ENCODE data around the gene CNTLN. TPM values are rescaled to one million over a fixed set of nuclear protein-coding genes. Genes with fewer than 3 reads are reported as not detected.

The CNTLN gene
- total RNA-seq, 1 donor from 2014 or later = 10.1 TPM

- Mint-ChIP-seq H3K4me3 (no peak overlapping the region), H3K9me3 (no peaks in the 10 kb centered on the region), H3K36me3 (no peaks in the 10 kb centered on the region), H3K27me3 (ENCODE audit: insufficient read depth, low read depth) (no peaks in the 10 kb centered on the region), H3K4me1 (no peaks in the 10 kb centered on the region), H3K27ac (no peak overlapping the region)
- Histone ChIP-seq H3K4me3 (no peak overlapping the region), H3K36me3 (no peaks in the 10 kb centered on the region), H3K9me3 (ENCODE audit: low read depth) (no peaks in the 10 kb centered on the region), H3K79me2 (ENCODE audit: low read depth) (no peaks in the 10 kb centered on the region), H3K27me3 (no peaks in the 10 kb centered on the region), H3K27ac (no peak overlapping the region), H2AFZ (replicated peaks) (no peak overlapping the region), H3F3A (ENCODE audit: low read depth) (no peaks in the 10 kb centered on the region), H3K4me2 (no peak overlapping the region), H3K9ac (no peak overlapping the region), H4K20me1 (ENCODE audit: low read depth) (no peaks in the 10 kb centered on the region), H3K4me1 (no peaks in the 10 kb centered on the region)
- TF ChIP-seq CTCF (IDR thresholded peaks at IDR 0.05) (no peak), EZH2 (IDR thresholded peaks at IDR 0.05) (no peak), EZH2phosphoT487 (IDR thresholded peaks at IDR 0.05) (no peak)
- no peak for DNase-seq (ENCODE audit: low spot score)
These were observed 352.6 kb downstream of the CNTLN start for GRCh38 chr9:17487467-17487866.

GRCh38 chr9:17488662-17489061, 353.8 kb downstream of the CNTLN start:
- Histone ChIP-seq H4K20me1 (ENCODE audit: low read depth) (no peaks in the 10 kb centered on the region), H3K4me2 (no peak overlapping the region), H3K27ac (no peak overlapping the region), H3K4me3 (no peak overlapping the region), H3K9me3 (ENCODE audit: low read depth) (no peaks in the 10 kb centered on the region), H3F3A (ENCODE audit: low read depth) (no peaks in the 10 kb centered on the region), H3K27me3 (no peaks in the 10 kb centered on the region), H3K36me3 (no peaks in the 10 kb centered on the region), H2AFZ (replicated peaks) (no peak overlapping the region), H3K79me2 (ENCODE audit: low read depth) (no peaks in the 10 kb centered on the region), H3K9ac (no peak overlapping the region), H3K4me1 (no peaks in the 10 kb centered on the region)
- no peak overlapping the region for H3K27ac Mint-ChIP-seq
- no peak for DNase-seq (ENCODE audit: low spot score)
- H3K4me3 Mint-ChIP-seq = no peak overlapping the region
- no peaks in the 10 kb centered on the region for H3K36me3 Mint-ChIP-seq
- H3K27me3 Mint-ChIP-seq (ENCODE audit: insufficient read depth, low read depth) = no peaks in the 10 kb centered on the region
- no peaks in the 10 kb centered on the region for H3K9me3 Mint-ChIP-seq
- TF ChIP-seq CTCF (IDR thresholded peaks at IDR 0.05) = no peak
- H3K4me1 Mint-ChIP-seq = no peaks in the 10 kb centered on the region

- no peaks in the 10 kb centered on the region for H3F3A ChIP-seq (ENCODE audit: low read depth)
- no peaks in the 10 kb centered on the region for H3K4me1 ChIP-seq
- no peaks in the 10 kb centered on the region for H3K36me3 Mint-ChIP-seq
- H4K20me1 ChIP-seq (ENCODE audit: low read depth) = no peaks in the 10 kb centered on the region
- H3K27ac Mint-ChIP-seq = no peak overlapping the region
- H3K9ac ChIP-seq = no peak overlapping the region
- H3K27me3 Mint-ChIP-seq (ENCODE audit: insufficient read depth, low read depth) = no peaks in the 10 kb centered on the region
- H3K4me2 ChIP-seq = no peak overlapping the region
- no peaks in the 10 kb centered on the region for H3K79me2 ChIP-seq (ENCODE audit: low read depth)
- no peaks in the 10 kb centered on the region for H3K4me1 Mint-ChIP-seq
- no peak overlapping the region for H3K4me3 Mint-ChIP-seq
- no peak overlapping the region for H3K27ac ChIP-seq
- H3K4me3 ChIP-seq = no peak overlapping the region
- H2AFZ ChIP-seq (replicated peaks) = no peak overlapping the region
- H3K9me3 Mint-ChIP-seq = no peaks in the 10 kb centered on the region
- no peaks in the 10 kb centered on the region for H3K9me3 ChIP-seq (ENCODE audit: low read depth)
- H3K36me3 ChIP-seq = no peaks in the 10 kb centered on the region
- no peak for DNase-seq (ENCODE audit: low spot score)
- H3K27me3 ChIP-seq = no peaks in the 10 kb centered on the region
- no peak for TF ChIP-seq CTCF (IDR thresholded peaks at IDR 0.05)
- no peak for TF ChIP-seq EZH2phosphoT487 (IDR thresholded peaks at IDR 0.05)
- TF ChIP-seq EZH2 (IDR thresholded peaks at IDR 0.05) = no peak
These were observed 355.3 kb downstream of the CNTLN start for GRCh38 chr9:17490110-17490509.

GRCh38 chr9:17491780-17492179, 356.9 kb downstream of the CNTLN start:
- H3K4me2 ChIP-seq = no peak overlapping the region
- no peak overlapping the region for H3K4me3 Mint-ChIP-seq
- no peaks in the 10 kb centered on the region for H3K4me1 Mint-ChIP-seq
- H3K79me2 ChIP-seq (ENCODE audit: low read depth) = no peaks in the 10 kb centered on the region
- no peaks in the 10 kb centered on the region for H4K20me1 ChIP-seq (ENCODE audit: low read depth)
- no peaks in the 10 kb centered on the region for H3K4me1 ChIP-seq
- H3K27ac Mint-ChIP-seq = no peak overlapping the region
- H3K9me3 Mint-ChIP-seq = no peaks in the 10 kb centered on the region
- H3K9ac ChIP-seq = no peak overlapping the region
- no peaks in the 10 kb centered on the region for H3K27me3 ChIP-seq
- no peaks in the 10 kb centered on the region for H3F3A ChIP-seq (ENCODE audit: low read depth)
- no peak overlapping the region for H3K27ac ChIP-seq
- no peaks in the 10 kb centered on the region for H3K36me3 ChIP-seq
- no peak overlapping the region for H3K4me3 ChIP-seq
- no peaks in the 10 kb centered on the region for H3K9me3 ChIP-seq (ENCODE audit: low read depth)
- H3K27me3 Mint-ChIP-seq (ENCODE audit: insufficient read depth, low read depth) = no peaks in the 10 kb centered on the region
- no peak overlapping the region for H2AFZ ChIP-seq (replicated peaks)
- no peaks in the 10 kb centered on the region for H3K36me3 Mint-ChIP-seq
- no peak for DNase-seq (ENCODE audit: low spot score)
- TF ChIP-seq EZH2 (IDR thresholded peaks at IDR 0.05) (no peak), EZH2phosphoT487 (IDR thresholded peaks at IDR 0.05) (no peak), CTCF (IDR thresholded peaks at IDR 0.05) (no peak)
